Mesenchymal stem cell (in vitro differentiated cells and primary cell): ENCODE measurements around the gene ADIRF.

Experiments used
- DNase-seq: peaks from one replicate; pipeline ENCODE4 v3.0.0-alpha.2; 2013
- H2AFZ ChIP-seq: one replicate; pipeline ENCODE4 v1.6.1; 2013; ENCODE audit warnings: low read depth, mild to moderate bottlenecking, control low read depth, inconsistent platforms, low read length, moderate library complexity
- H2AK5ac ChIP-seq: 2 replicates; pipeline ENCODE4 v1.6.1; 2013; ENCODE audit warnings: low read length, moderate library complexity, mild to moderate bottlenecking, inconsistent platforms; ENCODE audit not compliant: severe bottlenecking
- H2BK120ac ChIP-seq: one replicate; pipeline ENCODE4 v1.6.1; 2013; ENCODE audit warnings: low read depth, mild to moderate bottlenecking, inconsistent platforms, low read length, moderate library complexity
- H2BK12ac ChIP-seq, 2 experiments: one replicate each; pipeline ENCODE4 v1.6.1; 2013; ENCODE audit warnings: inconsistent platforms in 2 of 2, low read length in 2 of 2, mild to moderate bottlenecking in 2 of 2, moderate library complexity in 2 of 2, control low read depth in 1 of 2
- H2BK15ac ChIP-seq: one replicate; pipeline ENCODE4 v1.6.1; 2013; ENCODE audit warnings: mild to moderate bottlenecking, low read depth, inconsistent platforms; ENCODE audit not compliant: poor library complexity, severe bottlenecking
- H2BK5ac ChIP-seq: 2 replicates; pipeline ENCODE4 v1.6.1; 2013; ENCODE audit warnings: low read depth, mild to moderate bottlenecking, low read length, control low read depth, inconsistent platforms; ENCODE audit not compliant: poor library complexity, severe bottlenecking
- H3K14ac ChIP-seq, 2 experiments: one replicate each; pipeline ENCODE4 v1.6.1; 2013; ENCODE audit warnings: inconsistent platforms in 2 of 2, low read length in 2 of 2, control low read depth in 1 of 2, mild to moderate bottlenecking in 1 of 2, moderate library complexity in 1 of 2
- H3K18ac ChIP-seq, 2 experiments: one replicate each; pipeline ENCODE4 v1.6.1; 2013; ENCODE audit warnings: inconsistent platforms in 2 of 2, low read length in 2 of 2, control low read depth in 1 of 2, low read depth in 1 of 2, mild to moderate bottlenecking in 1 of 2
- H3K23ac ChIP-seq, 2 experiments: one replicate each; pipeline ENCODE4 v1.6.1; 2013; ENCODE audit warnings: inconsistent platforms in 2 of 2, low read length in 2 of 2, mild to moderate bottlenecking in 2 of 2, moderate library complexity in 2 of 2, control low read depth in 1 of 2
- H3K27ac ChIP-seq: 2 replicates; pipeline ENCODE4 v1.5.1; 2013; ENCODE audit warnings: mild to moderate bottlenecking, moderate library complexity, low read length, control low read depth, inconsistent platforms; ENCODE audit not compliant: poor library complexity, severe bottlenecking
- H3K27me3 ChIP-seq, 2 experiments: 2 replicates each; pipeline versions ENCODE4 v1.6.1 to v1.7.0; 2013; ENCODE audit warnings: low read length in 2 of 2, mild to moderate bottlenecking in 2 of 2, moderate library complexity in 2 of 2, control low read depth in 1 of 2, inconsistent platforms in 1 of 2; ENCODE audit not compliant: control insufficient read depth in 1 of 2, insufficient read depth in 1 of 2
- H3K36me3 ChIP-seq, 2 experiments: 2 replicates each; pipeline versions ENCODE4 v1.6.1 to v1.7.0; 2013; ENCODE audit warnings: low read length in 2 of 2, control low read depth in 1 of 2, inconsistent platforms in 1 of 2, low read depth in 1 of 2, mild to moderate bottlenecking in 1 of 2; ENCODE audit not compliant: insufficient read depth in 2 of 2, control insufficient read depth in 1 of 2
- H3K4ac ChIP-seq, 2 experiments: one replicate each; pipeline ENCODE4 v1.6.1; 2013; ENCODE audit warnings: inconsistent platforms in 2 of 2, low read length in 2 of 2, mild to moderate bottlenecking in 2 of 2, moderate library complexity in 2 of 2, control low read depth in 1 of 2, low read depth in 1 of 2
- H3K4me1 ChIP-seq: 2 replicates; pipeline ENCODE4 v1.6.1; 2013; ENCODE audit warnings: low read depth, low read length, control low read depth; ENCODE audit not compliant: control insufficient read depth, insufficient read depth
- H3K4me2 ChIP-seq: 2 replicates; pipeline ENCODE4 v1.6.1; 2013; ENCODE audit warnings: low read length, mild to moderate bottlenecking, inconsistent platforms; ENCODE audit not compliant: poor library complexity, severe bottlenecking
- H3K4me3 ChIP-seq, 2 experiments: 2 replicates each; pipeline versions ENCODE4 v1.5.1 to v1.7.0; 2013; ENCODE audit warnings: low read length in 2 of 2, mild to moderate bottlenecking in 2 of 2, control low read depth in 1 of 2, low read depth in 1 of 2; ENCODE audit not compliant: insufficient read depth in 1 of 2
- H3K79me1 ChIP-seq: replicated peaks from 2 replicates; pipeline ENCODE4 v1.6.1; 2013; ENCODE audit warnings: mild to moderate bottlenecking, control low read depth, low read length, inconsistent platforms; ENCODE audit not compliant: poor library complexity, severe bottlenecking
- H3K9ac ChIP-seq: 2 replicates; pipeline ENCODE4 v1.7.0; 2013; ENCODE audit warnings: mild to moderate bottlenecking, low read length, moderate library complexity
- H3K9me3 ChIP-seq: 2 replicates; pipeline ENCODE4 v1.7.0; 2013; ENCODE audit warnings: mild to moderate bottlenecking, low read length; ENCODE audit not compliant: control insufficient read depth
- H4K8ac ChIP-seq: one replicate; pipeline ENCODE4 v1.6.1; 2013; ENCODE audit warnings: inconsistent platforms, mild to moderate bottlenecking, low read length, moderate library complexity
- H4K91ac ChIP-seq: one replicate; pipeline ENCODE4 v1.6.1; 2013; ENCODE audit warnings: mild to moderate bottlenecking, low read length, inconsistent platforms
- WGBS: methylation state at CpG from one replicate; pipeline ENCODE4 v1.1.7; 2013; ENCODE audit warnings: mixed read lengths; 5-methylcytosine and 5-hydroxymethylcytosine counted together

The ADIRF gene

GRCh38 chr10:86969421-86970041 lies 1.2 kb downstream of the ADIRF start:
- peak overlapping the region; percentile 97 for H3K9ac ChIP-seq
- peak overlapping the region in 1 of 2 experiments; percentile 6 for H3K14ac ChIP-seq
- H2BK15ac ChIP-seq = peak overlapping the region; percentile 3
- H3K4me1 ChIP-seq = peaks cover 34% of the 10 kb centered on the region
- peak; percentile 75 for DNase-seq
- no peaks in the 10 kb centered on the region for H3K27me3 ChIP-seq
- H3K23ac ChIP-seq = no peak overlapping the region
- H4K8ac ChIP-seq = peak overlapping the region; percentile 66
- WGBS = 50% methylated on average over 7 of the region's 8 CpGs
- peak overlapping the region in 1 of 2 experiments; percentile 81 for H3K4me3 ChIP-seq
- no peaks in the 10 kb centered on the region for H3K79me1 ChIP-seq
- H3K9me3 ChIP-seq = no peaks in the 10 kb centered on the region
- peaks cover 0 to 3% of the 10 kb centered on the region in 2 experiments for H3K36me3 ChIP-seq
- H4K91ac ChIP-seq = peak overlapping the region; percentile 87
- peak overlapping the region; percentile 8 for H2AK5ac ChIP-seq
- H3K18ac ChIP-seq = peak overlapping the region; percentile 50 to 62
- H2BK5ac ChIP-seq = no peak overlapping the region
- H2AFZ ChIP-seq = peak overlapping the region; percentile 3
- peak overlapping the region; percentile 6 for H3K27ac ChIP-seq
- H3K4ac ChIP-seq = peak overlapping the region; percentile 6 to 70
- peak overlapping the region; percentile 55 for H2BK120ac ChIP-seq
- H3K4me2 ChIP-seq = peak overlapping the region; percentile 44
- H2BK12ac ChIP-seq = peak overlapping the region; percentile 38 to 96

- peak overlapping the region; percentile 69 to 88 for H3K4ac ChIP-seq
- peak overlapping the region; percentile 56 for H3K27ac ChIP-seq
- H3K9me3 ChIP-seq = no peaks in the 10 kb centered on the region
- peaks cover 0 to 3% of the 10 kb centered on the region in 2 experiments for H3K36me3 ChIP-seq
- peak overlapping the region; percentile 97 for H3K9ac ChIP-seq
- H2AK5ac ChIP-seq = peak overlapping the region; percentile 40
- peak overlapping the region; percentile 76 to 86 for H3K18ac ChIP-seq
- H3K27me3 ChIP-seq = no peaks in the 10 kb centered on the region
- 10% methylated on average over 30 of the region's 30 CpGs for WGBS
- peak overlapping the region; percentile 90 for H4K8ac ChIP-seq
- H3K79me1 ChIP-seq = no peaks in the 10 kb centered on the region
- H3K14ac ChIP-seq = peak overlapping the region in 1 of 2 experiments; percentile 86
- peak overlapping the region; percentile 95 for H3K4me2 ChIP-seq
- H2BK120ac ChIP-seq = peak overlapping the region; percentile 99
- H3K4me1 ChIP-seq = peaks cover 34% of the 10 kb centered on the region
- peak overlapping the region; percentile 82 for H2BK15ac ChIP-seq
- peak overlapping the region; percentile 36 for H2AFZ ChIP-seq
- peak overlapping the region; percentile 87 for H4K91ac ChIP-seq
- peak overlapping the region in 1 of 2 experiments; percentile 23 for H3K23ac ChIP-seq
- peak; percentile 76 for DNase-seq
- peak overlapping the region; percentile 66 for H2BK5ac ChIP-seq
- H3K4me3 ChIP-seq = peak overlapping the region; percentile 60 to 81
- H2BK12ac ChIP-seq = peak overlapping the region; percentile 49 to 70
Measured at GRCh38 chr10:86970162-86970981, 2.1 kb downstream of the ADIRF start.

GRCh38 chr10:86970982-86971231 lies 2.6 kb downstream of the ADIRF start:
- Histone ChIP-seq H3K4me2 (peak overlapping the region; percentile 95), H3K4me3 (peak overlapping the region; percentile 60 to 81), H4K91ac (peak overlapping the region; percentile 87), H4K8ac (peak overlapping the region; percentile 90), H3K18ac (peak overlapping the region; percentile 76 to 86), H3K14ac (peak overlapping the region in 1 of 2 experiments; percentile 86), H2AK5ac (no peak overlapping the region), H2BK5ac (peak overlapping the region; percentile 66), H2BK15ac (peak overlapping the region; percentile 82), H3K9ac (peak overlapping the region; percentile 97), H3K27me3 (no peaks in the 10 kb centered on the region), H3K9me3 (no peaks in the 10 kb centered on the region), H3K79me1 (no peaks in the 10 kb centered on the region), H2BK120ac (peak overlapping the region; percentile 99), H2AFZ (peak overlapping the region; percentile 36), H3K23ac (peak overlapping the region in 1 of 2 experiments; percentile 38), H3K4ac (peak overlapping the region; percentile 69 to 88), H3K36me3 (peaks cover 0 to 3% of the 10 kb centered on the region in 2 experiments), H3K4me1 (peaks cover 34% of the 10 kb centered on the region), H3K27ac (peak overlapping the region; percentile 56), H2BK12ac (peak overlapping the region; percentile 49 to 70)
- no peak for DNase-seq
- WGBS = under 1% methylated on average over 20 of the region's 20 CpGs
